NCI-H69 (cell line): Measurements from ENCODE around the gene AAGAB.

Experiments
- DNase-seq: peaks from one replicate; lab custom pipeline; 2025; lab: John Stamatoyannopoulos, UW

Gene AAGAB

DNA sequence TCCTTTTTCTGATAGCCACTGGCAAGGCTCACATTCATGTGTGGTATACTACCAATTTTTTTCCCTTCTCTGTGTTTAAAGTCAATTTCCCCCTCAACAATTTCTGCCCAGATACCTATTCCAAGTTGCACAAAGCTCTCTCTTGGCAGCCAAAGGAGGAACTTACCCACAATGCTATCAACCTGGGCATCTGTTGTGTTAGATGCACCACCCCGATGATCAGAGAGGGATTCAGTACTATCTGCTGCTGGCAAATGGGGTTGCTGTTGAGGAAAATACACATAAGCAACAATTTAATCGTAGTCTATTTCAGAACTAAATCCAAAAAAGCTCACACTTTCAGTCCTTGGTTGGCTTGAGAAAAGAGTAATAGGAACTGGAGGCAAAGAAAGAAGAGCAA, 46.1 kb downstream of the AAGAB start:
- DNase-seq, result no peak

DNA sequence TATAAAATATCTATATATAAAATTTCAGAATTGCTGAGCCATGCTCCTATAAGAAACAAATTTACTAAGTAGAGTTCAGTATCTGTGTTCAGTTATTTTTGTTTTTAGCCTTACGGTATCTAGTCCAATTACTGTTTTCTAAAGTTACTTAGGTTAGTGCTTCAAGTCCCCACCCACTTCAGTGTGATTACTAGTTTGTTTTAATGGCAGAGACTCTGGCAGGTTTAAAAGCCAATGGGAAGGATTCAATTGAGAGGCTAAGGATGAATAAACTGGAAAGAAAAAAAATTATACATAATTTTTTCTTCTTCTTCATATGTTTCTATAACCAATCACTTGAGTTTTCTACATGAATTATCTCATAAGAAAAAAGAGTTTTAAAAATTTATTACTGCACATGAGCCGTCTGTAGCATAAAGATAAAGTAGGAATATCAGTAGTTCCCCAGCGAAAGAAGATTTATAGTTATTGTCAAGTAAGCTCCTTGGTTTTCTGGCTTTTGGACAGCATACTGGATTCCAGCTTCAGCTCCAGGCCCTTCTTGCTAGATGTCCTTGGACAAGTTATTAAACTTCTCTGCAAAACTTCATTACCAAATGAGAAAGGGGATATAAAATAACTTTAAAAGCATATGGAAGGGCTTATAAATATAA, 46.8 kb downstream of the AAGAB start:
- DNase-seq, result no peak

DNA sequence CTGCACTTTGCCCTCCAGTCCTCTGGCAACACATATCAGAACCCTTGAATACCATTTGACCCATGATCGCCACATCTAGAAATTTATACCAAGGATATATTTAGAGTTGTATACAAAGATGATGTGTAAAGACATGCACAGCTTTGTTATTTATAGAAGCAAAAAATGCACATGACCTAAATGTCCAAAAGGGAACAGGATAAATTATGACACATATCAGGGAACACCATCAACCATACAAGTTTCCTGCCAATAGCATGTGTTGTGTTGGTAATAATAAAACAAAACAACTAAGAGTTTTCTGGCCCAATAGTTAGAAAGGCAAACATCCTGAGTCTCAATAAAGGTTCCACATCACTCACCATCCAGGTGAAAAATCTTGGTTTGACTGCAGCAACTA, 51.5 kb downstream of the AAGAB start:
- DNase-seq, result no peak

DNA sequence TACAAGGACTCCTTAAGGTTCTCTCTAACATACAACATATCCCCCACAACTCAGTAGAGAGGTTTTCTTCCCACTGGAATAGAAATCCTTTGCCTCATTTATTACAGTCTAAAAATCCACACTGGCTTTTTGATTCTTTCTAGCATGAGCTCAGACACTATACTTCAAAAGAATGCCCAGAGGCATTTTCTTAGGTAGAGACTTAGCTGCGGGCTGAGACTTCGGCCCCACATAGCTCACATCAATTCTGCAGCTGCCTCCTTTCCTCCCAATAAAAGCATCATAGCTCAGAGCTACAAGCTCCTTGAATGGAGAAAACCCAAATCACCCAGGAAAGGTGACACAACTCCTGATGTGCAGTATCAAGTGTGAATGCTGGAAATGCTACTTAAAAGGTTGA, 52.4 kb downstream of the AAGAB start:
- DNase-seq, result no peak

DNA sequence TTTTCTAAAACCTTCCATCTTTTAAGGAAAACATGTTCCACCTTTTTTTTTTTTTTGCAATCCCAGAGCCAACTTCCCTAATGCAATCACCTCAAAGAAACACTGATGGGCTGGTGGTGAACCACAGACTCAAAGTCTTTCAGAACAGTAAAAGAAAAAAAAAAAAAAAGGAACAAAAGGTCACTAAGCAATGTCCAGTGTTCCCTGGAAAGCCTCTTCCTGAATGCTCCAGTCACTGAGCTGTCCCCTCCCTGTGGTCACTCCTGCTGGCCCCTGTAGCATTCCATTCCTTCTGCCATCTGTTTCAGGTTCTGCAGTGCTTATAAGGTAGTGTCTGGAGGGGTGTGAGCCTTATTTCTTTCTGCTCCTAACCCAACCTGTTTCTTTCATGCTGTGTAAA, 53.3 kb downstream of the AAGAB start:
- no peak for DNase-seq

DNA sequence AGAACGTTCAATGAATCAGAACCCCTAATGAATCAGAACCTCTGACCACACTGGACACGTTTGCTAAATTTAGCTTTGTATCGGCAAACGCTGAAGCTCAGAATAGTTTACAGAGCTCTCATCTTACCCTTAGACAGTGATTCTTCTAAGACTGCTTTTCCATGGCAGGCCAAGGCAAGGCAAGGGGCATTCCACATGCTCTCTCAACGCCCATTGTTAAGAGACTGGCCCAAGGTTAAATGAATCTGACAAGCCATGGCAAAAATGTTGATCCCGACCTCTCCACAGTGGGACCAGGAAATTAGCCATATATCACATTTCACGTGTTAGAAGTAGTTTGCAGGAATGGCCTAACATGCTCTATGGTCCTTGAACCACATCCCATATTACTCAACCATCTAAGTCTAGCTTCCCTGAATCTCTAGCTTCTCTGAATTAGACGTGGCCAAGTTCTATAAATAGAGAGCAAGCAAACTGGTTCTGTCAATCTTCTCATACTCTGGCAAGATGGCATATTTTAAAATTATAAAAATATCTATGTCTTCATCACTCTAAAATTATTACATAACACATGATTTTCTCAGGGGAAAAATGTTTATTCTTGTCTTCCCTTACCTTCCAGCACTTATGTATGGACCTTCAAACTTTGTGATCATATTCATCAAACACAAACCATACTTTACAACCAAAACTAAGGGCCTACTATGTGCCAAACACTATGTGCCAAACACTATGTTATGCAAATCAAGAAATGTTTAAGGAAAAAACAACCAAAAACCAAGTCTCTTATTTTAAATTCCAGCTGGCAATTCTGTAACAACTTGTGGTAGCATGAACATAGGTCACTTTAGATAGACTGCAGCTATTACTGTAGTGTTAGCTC, 54.3 kb downstream of the AAGAB start:
- DNase-seq, result no peak

DNA sequence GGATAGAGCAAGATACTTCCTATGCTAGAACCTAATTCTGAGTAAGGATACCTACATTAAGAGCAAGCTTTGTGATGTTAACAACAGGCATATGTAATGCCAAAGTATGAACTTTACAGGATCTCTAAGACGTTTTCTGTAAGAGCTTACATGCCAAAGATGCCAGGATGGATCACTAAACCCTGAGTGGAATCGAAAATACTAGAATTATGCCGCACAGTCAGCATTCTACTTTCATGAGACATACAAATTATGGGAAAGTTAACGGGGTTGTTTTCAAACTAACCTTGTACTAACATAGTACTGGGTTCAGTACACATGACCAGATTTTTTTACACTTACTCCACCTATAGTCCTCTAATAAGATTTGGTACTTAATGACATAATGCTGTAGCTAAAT, 55.1 kb downstream of the AAGAB start:
- DNase-seq, result no peak

DNA sequence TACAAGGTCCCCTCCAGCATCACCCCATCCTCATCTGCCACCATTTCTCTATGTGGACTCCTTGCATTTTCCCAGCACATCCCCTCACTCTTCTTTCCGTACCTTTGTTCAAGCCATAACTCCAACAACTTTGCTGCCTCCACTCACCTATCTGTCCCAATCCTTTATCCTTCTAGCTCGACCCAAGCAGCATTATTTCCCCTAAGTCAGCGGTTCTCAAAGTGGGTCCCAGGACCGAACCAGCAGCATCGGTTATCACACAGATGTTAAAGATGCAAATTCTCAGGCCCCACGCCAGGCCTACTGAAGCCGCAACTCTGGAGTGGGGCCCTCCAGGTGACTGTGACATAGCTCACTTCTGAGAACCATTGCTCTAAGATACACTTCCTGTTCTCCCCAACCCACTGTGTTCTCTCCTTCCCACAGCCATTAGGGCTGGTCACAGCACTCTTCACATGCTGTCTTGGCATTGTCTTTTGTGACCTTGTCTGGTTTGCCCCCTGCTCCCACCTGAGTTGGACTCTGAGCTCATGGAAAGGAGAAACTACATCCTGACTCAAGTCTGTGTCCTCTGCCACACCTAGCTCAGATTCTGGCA, 56.2 kb downstream of the AAGAB start:
- no peak for DNase-seq

DNA sequence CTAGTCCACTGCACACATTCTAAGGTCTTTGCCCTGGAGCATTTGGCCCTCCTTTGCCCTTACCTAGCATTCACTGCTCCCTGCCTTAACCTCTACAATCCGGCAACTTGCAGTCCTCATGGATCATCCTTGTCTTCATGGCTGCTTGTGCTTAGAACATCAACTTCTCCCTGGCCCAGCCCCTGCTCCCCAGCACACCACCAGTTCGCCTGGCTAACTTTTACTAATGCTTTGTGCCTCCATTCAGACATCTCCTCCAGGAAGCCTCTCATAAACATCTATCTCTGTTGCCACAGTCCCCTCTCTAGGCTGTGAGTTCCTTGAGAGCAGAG, 57.1 kb downstream of the AAGAB start:
- DNase-seq, result no peak

DNA sequence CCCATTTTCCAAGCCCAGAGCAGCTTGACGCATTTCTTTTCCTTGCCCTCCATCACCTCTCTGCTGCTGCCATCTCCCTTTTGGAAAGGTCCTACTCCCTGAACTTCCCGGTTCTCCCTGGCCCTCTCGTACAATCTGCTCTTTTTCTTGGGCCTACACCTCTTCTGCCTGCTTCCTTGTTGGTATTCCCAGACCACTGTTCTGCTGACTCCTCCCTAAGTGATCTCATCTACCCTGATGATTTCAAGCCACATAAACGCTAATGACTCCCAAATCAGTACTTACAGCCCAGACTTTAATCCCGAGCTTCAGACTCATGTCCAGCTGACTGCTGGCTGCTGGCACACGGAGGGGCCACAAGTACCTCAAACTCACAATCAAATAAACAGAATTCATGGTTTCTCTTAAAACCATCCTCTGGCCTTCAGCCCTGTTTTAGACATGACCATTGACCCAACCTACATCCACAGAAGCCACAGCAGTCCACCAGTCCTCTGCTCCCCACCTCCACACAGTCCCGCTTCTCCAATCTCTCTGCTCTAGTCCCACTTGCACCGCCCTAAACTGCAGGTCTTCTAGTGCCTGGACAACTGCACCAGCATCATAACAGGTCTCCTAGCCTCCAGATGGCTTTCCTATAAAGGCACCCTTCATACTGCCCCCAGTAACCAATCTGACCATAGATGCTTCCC, 57.6 kb downstream of the AAGAB start:
- DNase-seq, result no peak

DNA sequence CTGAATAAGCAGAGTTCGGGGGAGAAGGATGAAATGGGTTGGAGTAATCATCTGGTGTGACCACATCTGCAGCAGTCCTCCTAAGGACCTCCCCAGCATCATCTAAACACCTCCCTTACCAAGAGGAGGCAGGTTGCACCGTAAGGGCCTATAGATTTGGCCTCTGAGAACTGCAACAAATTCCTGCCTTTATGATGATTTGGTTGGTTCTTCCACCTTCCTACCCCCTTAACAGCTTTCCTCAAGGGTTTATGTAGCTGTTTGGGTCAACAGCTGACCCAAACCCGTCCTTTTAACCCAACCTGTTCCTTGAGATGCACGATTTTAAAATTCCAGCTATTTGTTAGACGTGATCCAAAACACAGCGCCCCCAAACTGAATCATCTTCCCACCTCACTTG, 58.2 kb downstream of the AAGAB start:
- no peak for DNase-seq

DNA sequence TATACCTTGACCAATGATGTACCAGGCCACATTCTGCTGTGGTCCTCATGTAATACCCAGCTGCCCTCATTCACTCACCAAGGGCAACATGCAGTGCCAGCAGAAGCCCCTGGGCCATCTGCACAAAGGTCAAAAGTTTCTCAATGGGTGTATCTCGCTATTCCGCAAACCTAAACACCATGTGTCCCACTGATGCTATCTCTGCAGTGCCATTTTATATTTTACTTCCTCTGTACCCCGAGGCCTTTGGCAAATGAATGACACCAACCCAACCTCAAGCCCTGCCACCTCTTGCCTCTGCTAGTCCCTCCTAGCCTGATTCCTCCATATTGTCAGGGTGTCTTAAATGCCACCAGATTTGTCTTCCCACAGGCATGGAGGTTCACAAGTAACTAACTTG, 59.2 kb downstream of the AAGAB start:
- no peak for DNase-seq

DNA sequence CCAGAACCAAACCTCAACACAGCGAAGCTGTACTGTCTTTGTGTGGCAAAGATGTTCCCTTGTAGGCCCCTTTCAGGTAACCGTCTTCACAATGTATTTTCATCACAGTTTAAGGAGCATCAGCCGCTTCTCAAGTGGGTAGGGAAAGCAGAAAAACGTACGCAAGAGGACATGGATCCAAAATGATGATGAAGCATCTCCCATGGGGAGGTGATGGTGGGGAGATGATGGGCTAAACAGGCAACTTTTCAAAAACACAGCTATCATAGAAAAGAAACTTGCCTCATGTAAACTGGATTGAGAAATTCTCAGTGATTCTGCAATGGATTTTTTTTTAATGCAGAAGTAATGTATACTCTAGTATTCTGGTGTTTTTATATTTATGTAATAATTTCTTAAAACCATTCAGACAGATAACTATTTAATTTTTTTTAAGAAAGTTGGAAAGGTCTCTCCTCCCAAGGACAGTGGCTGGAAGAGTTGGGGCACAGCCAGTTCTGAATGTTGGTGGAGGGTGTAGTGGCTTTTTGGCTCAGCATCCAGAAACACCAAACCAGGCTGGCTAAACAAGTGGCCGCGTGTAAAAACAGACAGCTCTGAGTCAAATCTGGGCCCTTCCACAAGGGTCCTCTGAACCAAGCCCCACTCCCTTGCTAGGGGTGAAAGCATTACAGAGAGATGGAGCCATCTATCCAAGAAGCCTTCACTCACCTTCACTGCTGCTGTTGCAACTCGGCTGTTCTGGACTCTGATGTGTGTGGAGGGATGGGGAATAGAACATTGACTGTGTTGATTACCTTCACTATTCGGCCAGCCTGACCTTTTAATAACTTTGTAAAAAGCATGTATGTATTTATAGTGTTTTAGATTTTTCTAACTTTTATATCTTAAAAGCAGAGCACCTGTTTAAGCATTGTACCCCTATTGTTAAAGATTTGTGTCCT, 60.0 kb downstream of the AAGAB start:
- DNase-seq, result no peak

DNA sequence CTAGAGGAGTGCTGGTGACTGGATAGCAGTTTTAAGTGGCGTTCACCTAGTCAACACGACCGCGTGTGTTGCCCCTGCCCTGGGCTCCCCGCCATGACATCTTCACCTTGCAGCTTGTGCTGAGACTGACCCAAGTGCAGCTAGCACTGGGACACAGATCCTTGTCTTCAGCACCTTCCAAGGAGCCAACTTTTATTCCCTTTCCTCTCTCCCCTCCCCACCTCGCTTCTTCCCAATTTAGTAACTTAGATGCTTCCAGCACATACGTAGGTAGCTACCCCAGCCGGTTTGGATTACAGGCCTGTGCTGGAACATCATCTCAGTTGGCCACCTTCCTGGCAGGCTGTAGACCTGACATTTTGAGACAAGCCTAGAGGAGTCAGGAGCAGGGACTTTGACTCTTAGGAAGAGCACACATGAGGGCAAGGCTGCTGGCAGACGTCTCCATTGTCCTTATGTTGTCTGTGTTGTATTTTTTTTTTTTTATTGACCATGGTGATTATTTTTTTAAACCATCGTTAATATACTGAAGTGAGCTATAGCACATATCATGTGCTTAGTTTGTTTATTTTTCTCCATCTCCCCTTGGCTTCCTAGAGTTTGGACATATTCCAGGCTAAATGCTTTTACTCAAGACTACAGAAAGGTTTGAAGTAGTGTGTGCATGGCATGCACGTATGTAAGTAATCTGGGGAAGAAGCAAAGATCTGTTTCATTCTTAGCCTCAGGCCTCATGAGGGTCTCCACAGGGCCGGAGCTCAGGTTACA, 61.1 kb downstream of the AAGAB start:
- DNase-seq, result no peak

DNA sequence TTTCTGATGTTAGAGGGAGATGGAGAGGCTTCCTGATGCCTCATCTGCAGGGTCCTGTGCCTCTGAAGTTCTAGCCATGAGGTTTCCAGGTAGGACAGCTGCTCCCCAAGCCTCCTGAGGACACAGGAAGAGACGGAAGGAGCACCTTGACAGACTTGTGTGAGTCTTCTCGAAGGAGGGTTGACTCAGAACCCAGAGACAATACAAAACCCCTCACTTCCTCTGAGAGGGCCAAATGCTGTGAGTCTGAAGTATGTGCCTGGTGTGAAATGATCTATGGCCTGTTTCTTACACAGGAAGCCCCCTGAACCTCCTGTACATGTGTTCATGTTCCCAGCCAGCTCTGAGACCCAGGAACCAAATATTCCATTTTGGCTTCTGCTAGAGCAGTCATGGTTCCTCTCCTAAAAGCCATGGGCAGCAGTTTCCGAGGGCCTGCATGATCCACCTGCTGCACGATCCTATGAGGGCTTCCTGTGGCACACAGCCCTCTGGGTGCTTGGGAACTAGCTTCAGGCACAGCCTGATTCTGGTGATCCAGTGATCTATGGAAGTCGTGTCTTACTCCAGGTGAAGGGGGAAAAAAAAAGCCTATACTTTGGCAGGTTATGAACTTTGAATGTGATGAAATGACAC, 62.2 kb downstream of the AAGAB start:
- DNase-seq, result no peak

DNA sequence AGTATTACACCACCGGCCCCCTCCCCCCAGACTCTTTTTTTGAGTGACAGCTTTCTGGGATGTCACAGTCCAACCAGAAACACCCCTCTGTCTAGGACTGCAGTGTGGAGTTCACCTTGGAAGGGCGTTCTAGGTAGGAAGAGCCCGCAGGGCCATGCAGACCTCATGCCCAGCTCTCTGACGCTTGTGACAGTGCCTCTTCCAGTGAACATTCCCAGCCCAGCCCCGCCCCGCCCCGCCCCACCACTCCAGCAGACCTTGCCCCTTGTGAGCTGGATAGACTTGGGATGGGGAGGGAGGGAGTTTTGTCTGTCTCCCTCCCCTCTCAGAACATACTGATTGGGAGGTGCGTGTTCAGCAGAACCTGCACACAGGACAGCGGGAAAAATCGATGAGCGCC, 63.6 kb downstream of the AAGAB start:
- DNase-seq, result no peak

DNA sequence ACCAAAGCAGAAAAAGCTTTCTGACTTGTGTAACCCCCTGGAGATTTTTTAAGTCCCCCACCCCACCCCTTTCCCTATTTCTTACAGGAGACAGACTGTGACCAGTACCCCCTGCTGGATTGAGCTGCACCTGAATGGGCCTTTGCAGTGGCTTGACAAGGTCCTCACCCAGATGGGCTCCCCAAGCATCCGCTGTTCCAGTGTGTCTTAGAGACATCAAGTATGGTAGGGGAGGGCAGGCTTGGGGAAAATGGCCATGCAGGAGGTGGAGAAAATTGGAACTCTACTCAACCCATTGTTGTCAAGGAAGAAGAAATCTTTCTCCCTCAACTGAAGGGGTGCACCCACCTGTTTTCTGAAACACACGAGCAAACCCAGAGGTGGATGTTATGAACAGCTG, 64.1 kb downstream of the AAGAB start:
- DNase-seq, result no peak

DNA sequence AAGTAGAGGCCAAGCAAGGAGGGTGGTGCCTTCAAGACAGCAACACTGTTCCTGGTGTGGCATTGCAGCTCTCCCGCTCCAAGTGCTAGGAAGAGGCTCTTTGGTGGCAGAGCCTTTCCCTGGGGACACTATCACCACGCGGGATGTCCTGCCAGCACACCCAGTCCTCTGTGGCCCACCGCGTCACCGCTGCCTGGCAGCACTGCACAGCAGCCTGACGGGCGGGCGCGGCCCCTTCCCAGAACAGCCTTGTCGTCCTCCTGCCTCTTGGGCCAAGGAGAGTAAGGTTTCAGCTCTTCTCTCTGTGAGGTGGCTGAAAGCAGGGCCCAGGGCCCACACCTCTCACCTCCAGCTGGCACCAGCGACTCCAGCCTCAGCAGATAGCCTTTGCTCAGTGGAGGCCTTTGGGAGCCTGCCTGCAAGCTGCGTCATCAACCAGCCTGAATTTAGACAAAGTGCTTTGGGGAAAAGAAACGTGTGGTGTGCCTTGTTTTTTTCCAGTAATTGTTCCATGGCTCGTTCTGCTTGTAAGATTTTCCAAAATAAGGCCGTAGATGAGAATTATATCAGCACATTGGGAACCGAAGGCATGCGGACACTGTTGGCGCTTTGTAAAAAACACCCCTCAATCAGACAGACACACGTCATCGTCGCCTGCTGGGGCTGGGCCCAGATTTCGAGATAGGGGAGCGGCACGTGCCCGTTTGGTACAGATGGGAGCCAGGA, 65.0 kb downstream of the AAGAB start:
- DNase-seq, result no peak

DNA sequence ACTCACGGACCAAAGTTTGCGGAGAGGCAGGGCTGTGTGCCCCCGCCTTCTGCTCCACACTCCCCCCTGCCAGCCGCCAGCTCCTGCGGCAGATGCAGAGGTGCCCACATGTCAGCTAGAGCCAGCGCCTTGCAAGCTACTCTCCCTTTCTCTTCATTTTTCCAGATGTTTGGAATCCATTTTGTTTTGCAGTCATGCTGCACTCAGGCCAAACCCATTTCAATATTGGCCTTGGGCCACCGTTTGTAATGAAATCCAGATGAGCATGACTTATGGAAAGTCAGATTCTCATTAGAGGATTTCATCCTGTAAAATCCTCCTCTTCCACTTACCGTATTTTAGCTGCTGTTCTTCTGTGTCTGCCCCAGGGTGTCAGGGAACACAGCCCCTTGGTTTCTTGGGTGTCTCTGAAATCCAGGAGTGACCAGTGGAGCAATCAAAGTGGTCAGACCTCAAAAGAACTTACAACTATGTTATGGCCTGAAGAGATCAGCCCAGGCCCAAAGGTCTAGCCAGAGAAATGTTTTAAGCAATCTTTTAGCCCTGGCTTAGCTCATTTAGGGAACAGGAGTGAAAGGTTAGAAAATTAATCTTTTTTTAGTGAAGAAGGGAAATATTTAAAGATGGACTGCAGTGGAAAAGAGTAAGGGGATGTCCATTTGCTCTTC, 65.8 kb downstream of the AAGAB start:
- no peak for DNase-seq
